NCI-H146 (cell line): ENCODE measurements around the gene HRH2.
"Not testable (repeated sequence)": the region's sequence is repeated elsewhere in the genome, so short reads cannot be mapped to it uniquely, and the experiment has no call there.

ENCODE experiments used
- DNase-seq: peaks from one replicate; lab custom pipeline; 2025; lab: John Stamatoyannopoulos, UW

The HRH2 gene

GRCh38 chr5:175646251-175646650 is 11.6 kb upstream of the HRH2 start:
- DNase-seq = no peak

- DNase-seq = no peak
Measured at GRCh38 chr5:175649967-175650366, 7.9 kb upstream of the HRH2 start.

- DNase-seq = not testable (repeated sequence)
Measured at GRCh38 chr5:175650430-175651205, 7.3 kb upstream of the HRH2 start.

GRCh38 chr5:175652741-175653663 is 4.9 kb upstream of the HRH2 start:
- no peak for DNase-seq

GRCh38 chr5:175653763-175654162 is 4.1 kb upstream of the HRH2 start:
- no peak for DNase-seq

GRCh38 chr5:175654339-175654738 is 3.5 kb upstream of the HRH2 start:
- no peak for DNase-seq

- DNase-seq = no peak
Measured at GRCh38 chr5:175654807-175655206, 3.1 kb upstream of the HRH2 start.

- no peak for DNase-seq
Measured at GRCh38 chr5:175655411-175655810, 2.5 kb upstream of the HRH2 start.

- no peak for DNase-seq
Measured at GRCh38 chr5:175656966-175657365, 905 bp upstream of the HRH2 start.

- DNase-seq = peak; percentile 26
Measured at GRCh38 chr5:175658299-175659145, 651 bp downstream of the HRH2 start.

- no peak for DNase-seq
Measured at GRCh38 chr5:175659546-175660253, 1.8 kb downstream of the HRH2 start.

GRCh38 chr5:175663186-175664184 is 5.6 kb downstream of the HRH2 start:
- DNase-seq = no peak

GRCh38 chr5:175664723-175665122 is 6.9 kb downstream of the HRH2 start:
- no peak for DNase-seq

GRCh38 chr5:175666216-175666615 is 8.3 kb downstream of the HRH2 start:
- no peak for DNase-seq

- DNase-seq = no peak
Measured at GRCh38 chr5:175668006-175668405, 10.1 kb downstream of the HRH2 start.

GRCh38 chr5:175670372-175670771 is 12.5 kb downstream of the HRH2 start:
- DNase-seq = no peak

GRCh38 chr5:175671013-175671412 is 13.1 kb downstream of the HRH2 start:
- DNase-seq = no peak

- no peak for DNase-seq
Measured at GRCh38 chr5:175672976-175673648, 15.2 kb downstream of the HRH2 start.

GRCh38 chr5:175674731-175675346 is 17.0 kb downstream of the HRH2 start:
- no peak for DNase-seq
